Measurements from ENCODE around the gene WDPCP. TPM values are rescaled to one million over a fixed set of nuclear protein-coding genes. Genes with fewer than 3 reads are reported as not detected.

Gene WDPCP
- total and polyA plus RNA-seq, 2 of the 13 experiments (the other 11 are each of a cell fraction or from before 2014, with no cell fraction given): 2.9 to 5.2 TPM

- ATAC-seq (no peak), FAIRE-seq (no peak), DNase-seq (ENCODE audit: low spot score) (no peak)
- no peaks in the 10 kb centered on the region for H4K20me1 ChIP-seq (ENCODE audit: insufficient read depth, low read length)
- no peaks in the 10 kb centered on the region for H3K9me3 ChIP-seq (ENCODE audit: low read length)
- no peak overlapping the region for H3K27ac ChIP-seq (ENCODE audit: extremely low read length, insufficient read depth, low read length)
- no peak for TF ChIP-seq ZFP36L2 (CRISPR knock-in tag; IDR thresholded peaks at IDR 0.05)
- no peaks in the 10 kb centered on the region for H3K79me2 ChIP-seq (ENCODE audit: insufficient read depth, low read length)
- ChIA-PET CTCF (ENCODE audit: low intra/inter-chr PET ratio, low total read pairs) (no interaction called here), POLR2A (no interaction called here)
- H3K9ac ChIP-seq (ENCODE audit: insufficient read depth, low read depth, low read length): no peak overlapping the region
- intact Hi-C loops (cut with micrococcal nuclease; ENCODE audit: unreplicated experiment): no loop called here
- no peaks in the 10 kb centered on the region for H3K4me1 ChIP-seq (ENCODE audit: insufficient read depth, low read length)
- in situ Hi-C loops (cut with HindIII; ENCODE audit: extremely low pct_ligation_motif_present, low pct_unique_long_range_greater_than_20kb): no loop called here
- no peak overlapping the region for H2AFZ ChIP-seq (ENCODE audit: low read length)
- 83% methylated on average over 2 of the region's 2 CpGs for WGBS (ENCODE audit: low lambda C conversion rate)
- no TSS peak for BruUV-seq (replicated peaks)
- no peaks in the 10 kb centered on the region for H3K27me3 ChIP-seq (ENCODE audit: control insufficient read depth in 1 of 2, insufficient read depth in 2 of 2, low read length in 2 of 2)
- no peaks in the 10 kb centered on the region for H3K36me3 ChIP-seq (replicated peaks in 1 of 2; ENCODE audit: control insufficient read depth in 1 of 2, insufficient read depth in 2 of 2, low read length in 2 of 2)
- H3K4me3 ChIP-seq (replicated peaks in 1 of 3; ENCODE audit: insufficient read depth in 1 of 3, low read depth in 2 of 3, low read length in 3 of 3): no peak overlapping the region
- no peak overlapping the region for H3K4me2 ChIP-seq (ENCODE audit: low read depth, low read length)
Measured at GRCh38 chr2:63261137-63261621, 327.1 kb downstream of the WDPCP start.

GRCh38 chr2:63257473-63257872 is 330.8 kb downstream of the WDPCP start:
- no peak for ATAC-seq
- TF ChIP-seq ZNF343 (CRISPR knock-in tag; IDR thresholded peaks at IDR 0.05) (no peak), ZNF468 (CRISPR knock-in tag; IDR thresholded peaks at IDR 0.05) (no peak), MLLT10 (CRISPR knock-in tag; IDR thresholded peaks at IDR 0.05) (no peak), ZBTB37 (CRISPR knock-in tag; IDR thresholded peaks at IDR 0.05) (no peak), REXO4 (CRISPR knock-in tag; IDR thresholded peaks at IDR 0.05; ENCODE audit: borderline replicate concordance) (no peak), ZNF207 (IDR thresholded peaks at IDR 0.05; ENCODE audit: borderline replicate concordance) (no peak), ARNT (IDR thresholded peaks at IDR 0.05) (no peak), CHD2 (IDR thresholded peaks at IDR 0.05; ENCODE audit: low read depth, low read length) (no peak), ZBTB38 (CRISPR knock-in tag; IDR thresholded peaks at IDR 0.05) (no peak), ZFY (CRISPR knock-in tag; IDR thresholded peaks at IDR 0.05) (no peak), SRY (CRISPR knock-in tag; IDR thresholded peaks at IDR 0.05) (no peak), ZUFSP (CRISPR knock-in tag; IDR thresholded peaks at IDR 0.05; ENCODE audit: borderline replicate concordance) (no peak), FOXJ3 (CRISPR knock-in tag; IDR thresholded peaks at IDR 0.05; ENCODE audit: borderline replicate concordance) (no peak), ZSCAN5A (CRISPR knock-in tag; IDR thresholded peaks at IDR 0.05; ENCODE audit: borderline replicate concordance) (no peak)

More at GRCh38 chr2:63257473-63257872, 330.8 kb downstream of the WDPCP start:
- H2AFZ ChIP-seq (ENCODE audit: low read length): no peak overlapping the region
- no peak overlapping the region for H3K4me2 ChIP-seq (ENCODE audit: low read depth, low read length)
- intact Hi-C loops (cut with micrococcal nuclease; ENCODE audit: unreplicated experiment) (no loop called here), in situ Hi-C loops (cut with HindIII; ENCODE audit: extremely low pct_ligation_motif_present, low pct_unique_long_range_greater_than_20kb) (no loop called here)
- no peaks in the 10 kb centered on the region for H3K36me3 ChIP-seq (replicated peaks in 1 of 2; ENCODE audit: control insufficient read depth in 1 of 2, insufficient read depth in 2 of 2, low read length in 2 of 2)
- H4K20me1 ChIP-seq (ENCODE audit: insufficient read depth, low read length): no peaks in the 10 kb centered on the region
- FAIRE-seq (no peak), DNase-seq (ENCODE audit: low spot score) (no peak)
- H3K9me3 ChIP-seq (ENCODE audit: low read length): no peaks in the 10 kb centered on the region
- H3K27ac ChIP-seq (ENCODE audit: extremely low read length, insufficient read depth, low read length): no peak overlapping the region
- H3K9ac ChIP-seq (ENCODE audit: insufficient read depth, low read depth, low read length): no peak overlapping the region
- no peaks in the 10 kb centered on the region for H3K79me2 ChIP-seq (ENCODE audit: insufficient read depth, low read length)
- no TSS peak for BruUV-seq (replicated peaks)
- no peaks in the 10 kb centered on the region for H3K27me3 ChIP-seq (ENCODE audit: control insufficient read depth in 1 of 2, insufficient read depth in 2 of 2, low read length in 2 of 2)
- ChIA-PET CTCF (ENCODE audit: low intra/inter-chr PET ratio, low total read pairs) (no interaction called here), POLR2A (no interaction called here)
- H3K4me1 ChIP-seq (ENCODE audit: insufficient read depth, low read length): no peaks in the 10 kb centered on the region
- WGBS (ENCODE audit: low lambda C conversion rate): 95% methylated on average over 2 of the region's 2 CpGs
- no peak overlapping the region for H3K4me3 ChIP-seq (replicated peaks in 1 of 3; ENCODE audit: insufficient read depth in 1 of 3, low read depth in 2 of 3, low read length in 3 of 3)

All from HepG2 (cell line).